ENCODE data around the gene NCOR1. TPM values are rescaled to one million over a fixed set of nuclear protein-coding genes. Genes with fewer than 3 reads are reported as not detected.

NCOR1 gene
- total RNA-seq, 1 experiment from 2014 or later: 83.8 TPM

- Histone ChIP-seq H3K4me3 (ENCODE audit: low read depth in 2 of 2, low read length in 2 of 2) (no peak overlapping the region), H3K27me3 (ENCODE audit: control insufficient read depth, insufficient read depth, low read length) (no peaks in the 10 kb centered on the region), H3K9me3 (ENCODE audit: control insufficient read depth, insufficient read depth, low read depth, low read length) (no peaks in the 10 kb centered on the region), H3K4me1 (ENCODE audit: control insufficient read depth, insufficient read depth, low read length) (no peaks in the 10 kb centered on the region), H3K36me3 (ENCODE audit: control insufficient read depth, insufficient read depth, low read length) (peaks cover 9% of the 10 kb centered on the region), H3K27ac (ENCODE audit: low read length) (no peak overlapping the region)
- ChIA-PET CTCF (no interaction called here), POLR2A (no interaction called here)
- ATAC-seq (no peak), DNase-seq (ENCODE audit: low read depth, low spot score) (no peak)
- in situ Hi-C loops (cut with HindIII; ENCODE audit: low pct_unique_long_range_greater_than_20kb, low sequenced_read_pairs) (no loop called here), intact Hi-C loops (cut with micrococcal nuclease; ENCODE audit: unreplicated experiment) (no loop called here)
- no TSS peak for BruUV-seq (replicated peaks)
- TF ChIP-seq TCF7L2 (IDR thresholded peaks at IDR 0.05; ENCODE audit: low read depth, low read length) (no peak), POLR2AphosphoS5 (IDR thresholded peaks at IDR 0.05; ENCODE audit: low read depth, low read length) (no peak), SIN3A (IDR thresholded peaks at IDR 0.05; ENCODE audit: borderline replicate concordance, insufficient read depth, low read depth, low read length) (no peak)
- TF ChIP-seq, protein P1, sequence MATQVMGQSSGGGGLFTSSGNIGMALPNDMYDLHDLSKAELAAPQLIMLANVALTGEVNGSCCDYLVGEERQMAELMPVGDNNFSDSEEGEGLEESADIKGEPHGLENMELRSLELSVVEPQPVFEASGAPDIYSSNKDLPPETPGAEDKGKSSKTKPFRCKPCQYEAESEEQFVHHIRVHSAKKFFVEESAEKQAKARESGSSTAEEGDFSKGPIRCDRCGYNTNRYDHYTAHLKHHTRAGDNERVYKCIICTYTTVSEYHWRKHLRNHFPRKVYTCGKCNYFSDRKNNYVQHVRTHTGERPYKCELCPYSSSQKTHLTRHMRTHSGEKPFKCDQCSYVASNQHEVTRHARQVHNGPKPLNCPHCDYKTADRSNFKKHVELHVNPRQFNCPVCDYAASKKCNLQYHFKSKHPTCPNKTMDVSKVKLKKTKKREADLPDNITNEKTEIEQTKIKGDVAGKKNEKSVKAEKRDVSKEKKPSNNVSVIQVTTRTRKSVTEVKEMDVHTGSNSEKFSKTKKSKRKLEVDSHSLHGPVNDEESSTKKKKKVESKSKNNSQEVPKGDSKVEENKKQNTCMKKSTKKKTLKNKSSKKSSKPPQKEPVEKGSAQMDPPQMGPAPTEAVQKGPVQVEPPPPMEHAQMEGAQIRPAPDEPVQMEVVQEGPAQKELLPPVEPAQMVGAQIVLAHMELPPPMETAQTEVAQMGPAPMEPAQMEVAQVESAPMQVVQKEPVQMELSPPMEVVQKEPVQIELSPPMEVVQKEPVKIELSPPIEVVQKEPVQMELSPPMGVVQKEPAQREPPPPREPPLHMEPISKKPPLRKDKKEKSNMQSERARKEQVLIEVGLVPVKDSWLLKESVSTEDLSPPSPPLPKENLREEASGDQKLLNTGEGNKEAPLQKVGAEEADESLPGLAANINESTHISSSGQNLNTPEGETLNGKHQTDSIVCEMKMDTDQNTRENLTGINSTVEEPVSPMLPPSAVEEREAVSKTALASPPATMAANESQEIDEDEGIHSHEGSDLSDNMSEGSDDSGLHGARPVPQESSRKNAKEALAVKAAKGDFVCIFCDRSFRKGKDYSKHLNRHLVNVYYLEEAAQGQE (IDR thresholded peaks at IDR 0.05; ENCODE audit: insufficient read depth in 1 of 2, low read depth in 2 of 2, low read length in 1 of 2): no peak
- TF ChIP-seq, protein P2, sequence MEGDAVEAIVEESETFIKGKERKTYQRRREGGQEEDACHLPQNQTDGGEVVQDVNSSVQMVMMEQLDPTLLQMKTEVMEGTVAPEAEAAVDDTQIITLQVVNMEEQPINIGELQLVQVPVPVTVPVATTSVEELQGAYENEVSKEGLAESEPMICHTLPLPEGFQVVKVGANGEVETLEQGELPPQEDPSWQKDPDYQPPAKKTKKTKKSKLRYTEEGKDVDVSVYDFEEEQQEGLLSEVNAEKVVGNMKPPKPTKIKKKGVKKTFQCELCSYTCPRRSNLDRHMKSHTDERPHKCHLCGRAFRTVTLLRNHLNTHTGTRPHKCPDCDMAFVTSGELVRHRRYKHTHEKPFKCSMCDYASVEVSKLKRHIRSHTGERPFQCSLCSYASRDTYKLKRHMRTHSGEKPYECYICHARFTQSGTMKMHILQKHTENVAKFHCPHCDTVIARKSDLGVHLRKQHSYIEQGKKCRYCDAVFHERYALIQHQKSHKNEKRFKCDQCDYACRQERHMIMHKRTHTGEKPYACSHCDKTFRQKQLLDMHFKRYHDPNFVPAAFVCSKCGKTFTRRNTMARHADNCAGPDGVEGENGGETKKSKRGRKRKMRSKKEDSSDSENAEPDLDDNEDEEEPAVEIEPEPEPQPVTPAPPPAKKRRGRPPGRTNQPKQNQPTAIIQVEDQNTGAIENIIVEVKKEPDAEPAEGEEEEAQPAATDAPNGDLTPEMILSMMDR (IDR thresholded peaks at IDR 0.05): no peak
Measured at GRCh38 chr17:16050844-16051243, 164.5 kb downstream of the NCOR1 start.

DNA sequence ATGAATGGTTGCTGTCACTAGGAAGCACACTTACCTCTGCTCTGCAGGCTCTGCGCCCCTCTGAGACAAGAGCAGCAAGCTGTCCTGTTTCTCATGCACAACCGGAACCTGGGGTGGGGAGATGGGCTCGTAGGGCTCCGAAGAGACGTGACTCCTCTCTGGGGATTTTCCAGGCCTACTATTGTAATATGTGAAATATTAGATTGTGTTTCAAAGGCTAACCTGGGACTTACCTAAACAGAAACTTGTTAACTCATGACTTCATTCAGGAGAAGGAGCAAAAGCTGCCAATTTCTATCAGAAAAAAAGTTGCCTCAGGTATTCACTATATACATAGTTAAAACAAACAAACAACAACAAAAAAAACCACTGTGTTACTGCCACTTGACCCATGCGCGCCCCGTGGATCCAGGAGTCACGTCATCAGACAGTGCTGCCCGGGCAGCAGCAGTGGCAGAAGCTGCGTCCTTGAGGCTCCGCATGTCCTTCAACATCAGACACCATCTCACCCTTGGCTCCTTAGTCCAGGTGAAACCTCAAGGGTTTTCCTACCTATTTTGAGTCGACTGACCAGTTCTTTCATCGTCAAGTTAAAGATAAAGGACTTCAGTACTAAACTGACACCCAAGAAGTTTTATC lies 166.4 kb downstream of the NCOR1 start:
- no peak for DNase-seq (ENCODE audit: low read depth, low spot score)
- Histone ChIP-seq H3K9me3 (ENCODE audit: control insufficient read depth, insufficient read depth, low read depth, low read length) (no peaks in the 10 kb centered on the region), H3K27me3 (ENCODE audit: control insufficient read depth, insufficient read depth, low read length) (no peaks in the 10 kb centered on the region), H3K27ac (ENCODE audit: low read length) (no peak overlapping the region), H3K36me3 (ENCODE audit: control insufficient read depth, insufficient read depth, low read length) (peaks cover 13% of the 10 kb centered on the region), H3K4me1 (ENCODE audit: control insufficient read depth, insufficient read depth, low read length) (no peaks in the 10 kb centered on the region), H3K4me3 (ENCODE audit: low read depth in 2 of 2, low read length in 2 of 2) (no peak overlapping the region)
- POLR2A ChIA-PET: no interaction called here
- no TSS peak for BruUV-seq (replicated peaks)
- in situ Hi-C loops (cut with HindIII; ENCODE audit: low pct_unique_long_range_greater_than_20kb, low sequenced_read_pairs) (no loop called here), intact Hi-C loops (cut with micrococcal nuclease; ENCODE audit: unreplicated experiment) (no loop called here)
- TF ChIP-seq, protein P2 (IDR thresholded peaks at IDR 0.05): no peak
- no peak for TF ChIP-seq TCF7L2 (IDR thresholded peaks at IDR 0.05; ENCODE audit: low read depth, low read length)
- TF ChIP-seq, protein P1 (IDR thresholded peaks at IDR 0.05; ENCODE audit: insufficient read depth in 1 of 2, low read depth in 2 of 2, low read length in 1 of 2): no peak
- TF ChIP-seq SIN3A (IDR thresholded peaks at IDR 0.05; ENCODE audit: borderline replicate concordance, insufficient read depth, low read depth, low read length): no peak
- no peak for TF ChIP-seq POLR2AphosphoS5 (IDR thresholded peaks at IDR 0.05; ENCODE audit: low read depth, low read length)
- no peak for ATAC-seq
- CTCF ChIA-PET: no interaction called here
